ENCODE measurements around the gene CD302. TPM values are rescaled to one million over a fixed set of nuclear protein-coding genes. Genes with fewer than 3 reads are reported as not detected.

CD302 gene
- total and polyA plus RNA-seq, 2 donors (not counting 1 experiment from before 2014, with no cell fraction given) = 0.72 to 1.5 TPM

DNA sequence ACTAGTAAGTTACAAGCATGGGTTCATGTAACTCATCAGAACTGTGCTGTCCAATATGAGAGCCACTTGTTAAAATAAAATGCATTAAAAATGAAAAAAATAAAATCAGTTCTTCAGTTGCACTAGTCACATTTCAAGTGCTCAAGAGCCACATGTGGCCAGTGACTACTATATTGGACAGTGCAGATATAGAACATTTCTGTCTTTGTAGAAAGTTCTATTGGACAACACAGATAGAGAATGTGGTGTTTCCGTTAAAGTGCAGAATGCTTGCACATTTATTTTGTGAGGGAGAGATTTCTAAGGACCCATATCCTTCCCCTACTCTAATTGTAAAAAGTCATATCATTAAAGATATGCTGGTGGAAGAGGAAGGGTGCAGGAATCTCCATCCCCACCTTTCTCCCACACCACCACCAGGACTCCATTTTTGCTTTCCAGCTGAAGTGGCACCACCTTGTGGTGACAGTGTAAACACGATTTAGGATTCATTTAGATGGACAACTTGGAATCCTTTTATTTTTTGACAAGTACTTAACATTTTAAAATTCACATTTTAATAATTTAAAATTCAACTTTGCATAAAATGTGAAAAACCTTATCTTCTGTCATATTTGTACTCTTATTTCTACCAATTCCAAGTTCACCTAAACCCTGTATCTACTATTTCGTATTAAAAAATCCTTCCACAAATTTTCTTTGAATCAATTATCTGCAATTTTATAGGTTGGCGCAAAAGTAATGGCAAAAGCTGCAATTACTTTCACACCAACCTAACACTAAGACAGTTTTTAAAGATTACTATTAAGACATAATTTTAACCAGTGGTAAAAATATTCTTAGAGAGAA, 9.4 kb upstream of the CD302 start:
- peak; percentile 31 for DNase-seq

DNA sequence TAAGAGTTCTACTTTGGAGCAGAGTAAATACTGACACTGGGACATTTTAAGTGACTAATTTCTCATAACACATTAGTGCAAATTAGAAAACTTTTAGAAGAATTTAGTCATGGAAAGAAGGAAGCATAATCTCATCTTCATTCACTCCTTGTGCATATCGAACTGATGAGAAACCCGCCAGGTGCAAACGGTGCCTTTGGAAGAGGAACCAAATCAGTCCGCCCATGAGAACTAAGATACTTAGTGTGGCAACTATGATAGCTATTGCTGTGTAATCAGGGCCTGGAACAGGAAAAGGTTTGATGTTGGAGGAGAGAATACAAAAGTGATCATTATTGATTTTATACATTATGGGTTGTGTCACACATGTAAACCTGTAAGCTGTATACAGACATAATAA, 6.9 kb upstream of the CD302 start:
- DNase-seq (no peak), ATAC-seq (ENCODE audit: low read depth) (no peak)
- intact Hi-C loops (cut with micrococcal nuclease) = no loop called here
- Histone ChIP-seq H3K4me3 (ENCODE audit: control extremely low read depth in 1 of 5, extremely low read depth in 1 of 5, insufficient read depth in 1 of 5, low read depth in 2 of 5, low read length in 4 of 5) (no peak overlapping the region), H2AFZ (ENCODE audit: insufficient read depth, low read depth, low read length, poor library complexity, severe bottlenecking) (no peak overlapping the region), H3K27me3 (replicated peaks in 1 of 4; ENCODE audit: control extremely low read depth in 1 of 4, control insufficient read depth in 3 of 4, insufficient read depth in 4 of 4, low read length in 3 of 4) (no peaks in the 10 kb centered on the region), H3K4me1 (ENCODE audit: control insufficient read depth in 2 of 2, insufficient read depth in 2 of 2, low read length in 2 of 2) (peaks cover 8 to 14% of the 10 kb centered on the region in 2 donors), H3K4me2 (replicated peaks; ENCODE audit: low read depth, low read length, poor library complexity, severe bottlenecking) (no peak overlapping the region), H3K9me3 (ENCODE audit: control extremely low read depth in 1 of 3, control insufficient read depth in 2 of 3, insufficient read depth in 1 of 3, low read length in 2 of 3) (no peaks in the 10 kb centered on the region), H4K20me1 (ENCODE audit: control insufficient read depth, insufficient read depth, low read length, poor library complexity, severe bottlenecking) (no peaks in the 10 kb centered on the region), H3K79me2 (ENCODE audit: control insufficient read depth, insufficient read depth, low read length) (no peaks in the 10 kb centered on the region), H3K36me3 (replicated peaks in 1 of 2; ENCODE audit: control extremely low read depth in 1 of 2, control insufficient read depth in 1 of 2, extremely low read depth in 1 of 2, insufficient read depth in 2 of 2, low read length in 1 of 2) (peaks cover 0 to 11% of the 10 kb centered on the region in 2 experiments), H3K27ac (ENCODE audit: low read length in 2 of 2) (no peak overlapping the region), H3K9ac (ENCODE audit: low read length) (no peak overlapping the region)
- ChIA-PET CTCF (interaction anchor here (3.0 kb wide), 1 partner anchor 903 kb away, joined by 15 read pairs; no protein-coding TSS in a partner anchor), POLR2A (no interaction called here)
- no peak overlapping the region for H3K27ac Mint-ChIP-seq
- TF ChIP-seq, protein P1, sequence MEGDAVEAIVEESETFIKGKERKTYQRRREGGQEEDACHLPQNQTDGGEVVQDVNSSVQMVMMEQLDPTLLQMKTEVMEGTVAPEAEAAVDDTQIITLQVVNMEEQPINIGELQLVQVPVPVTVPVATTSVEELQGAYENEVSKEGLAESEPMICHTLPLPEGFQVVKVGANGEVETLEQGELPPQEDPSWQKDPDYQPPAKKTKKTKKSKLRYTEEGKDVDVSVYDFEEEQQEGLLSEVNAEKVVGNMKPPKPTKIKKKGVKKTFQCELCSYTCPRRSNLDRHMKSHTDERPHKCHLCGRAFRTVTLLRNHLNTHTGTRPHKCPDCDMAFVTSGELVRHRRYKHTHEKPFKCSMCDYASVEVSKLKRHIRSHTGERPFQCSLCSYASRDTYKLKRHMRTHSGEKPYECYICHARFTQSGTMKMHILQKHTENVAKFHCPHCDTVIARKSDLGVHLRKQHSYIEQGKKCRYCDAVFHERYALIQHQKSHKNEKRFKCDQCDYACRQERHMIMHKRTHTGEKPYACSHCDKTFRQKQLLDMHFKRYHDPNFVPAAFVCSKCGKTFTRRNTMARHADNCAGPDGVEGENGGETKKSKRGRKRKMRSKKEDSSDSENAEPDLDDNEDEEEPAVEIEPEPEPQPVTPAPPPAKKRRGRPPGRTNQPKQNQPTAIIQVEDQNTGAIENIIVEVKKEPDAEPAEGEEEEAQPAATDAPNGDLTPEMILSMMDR (IDR thresholded peaks at IDR 0.05) = no peak
- no peak for TF ChIP-seq EZH2 (IDR thresholded peaks at IDR 0.05; ENCODE audit: borderline replicate concordance, insufficient read depth, low read depth, low read length, poor library complexity, severe bottlenecking)
- no peaks in the 10 kb centered on the region for H3K27me3 Mint-ChIP-seq
- no CpG with 5 or more reads among the region's 4 CpGs for WGBS (ENCODE audit: insufficient coverage)
- H3K4me1 Mint-ChIP-seq = peaks cover 13% of the 10 kb centered on the region
- no peak overlapping the region for H3K4me3 Mint-ChIP-seq
- no peaks in the 10 kb centered on the region for H3K9me3 Mint-ChIP-seq (ENCODE audit: insufficient read depth)

More for the DNA sequence above, 9.4 kb upstream of the CD302 start:
- no peak overlapping the region for H3K4me2 ChIP-seq (replicated peaks; ENCODE audit: low read depth, low read length, poor library complexity, severe bottlenecking)
- H3K4me3 ChIP-seq (ENCODE audit: control extremely low read depth in 1 of 5, extremely low read depth in 1 of 5, insufficient read depth in 1 of 5, low read depth in 2 of 5, low read length in 4 of 5) = no peak overlapping the region
- no peaks in the 10 kb centered on the region for H3K79me2 ChIP-seq (ENCODE audit: control insufficient read depth, insufficient read depth, low read length)
- Mint-ChIP-seq H3K4me3 (no peak overlapping the region), H3K4me1 (peaks cover 3% of the 10 kb centered on the region), H3K9me3 (ENCODE audit: insufficient read depth) (no peaks in the 10 kb centered on the region), H3K27ac (no peak overlapping the region), H3K27me3 (no peaks in the 10 kb centered on the region)
- no peaks in the 10 kb centered on the region for H4K20me1 ChIP-seq (ENCODE audit: control insufficient read depth, insufficient read depth, low read length, poor library complexity, severe bottlenecking)
- H3K27me3 ChIP-seq (replicated peaks in 1 of 4; ENCODE audit: control extremely low read depth in 1 of 4, control insufficient read depth in 3 of 4, insufficient read depth in 4 of 4, low read length in 3 of 4) = no peaks in the 10 kb centered on the region
- H3K9me3 ChIP-seq (ENCODE audit: control extremely low read depth in 1 of 3, control insufficient read depth in 2 of 3, insufficient read depth in 1 of 3, low read length in 2 of 3) = no peaks in the 10 kb centered on the region
- ChIA-PET POLR2A (no interaction called here), CTCF (interaction anchor here (1.1 to 3.0 kb wide), 5 partner anchors 33 to 905 kb away, joined by 3 to 15 read pairs (median 3); no protein-coding TSS in a partner anchor)
- H3K36me3 ChIP-seq (replicated peaks in 1 of 2; ENCODE audit: control extremely low read depth in 1 of 2, control insufficient read depth in 1 of 2, extremely low read depth in 1 of 2, insufficient read depth in 2 of 2, low read length in 1 of 2) = peaks cover 0 to 15% of the 10 kb centered on the region in 2 experiments
- H3K27ac ChIP-seq (ENCODE audit: low read length in 2 of 2) = no peak overlapping the region
- no CpG with 5 or more reads among the region's 4 CpGs for WGBS (ENCODE audit: insufficient coverage)
- H3K4me1 ChIP-seq (ENCODE audit: control insufficient read depth in 2 of 2, insufficient read depth in 2 of 2, low read length in 2 of 2) = peaks cover 0 to 5% of the 10 kb centered on the region in 2 donors
- TF ChIP-seq, protein P1 (IDR thresholded peaks at IDR 0.05) = peak; percentile 70
- TF ChIP-seq EZH2 (IDR thresholded peaks at IDR 0.05; ENCODE audit: borderline replicate concordance, insufficient read depth, low read depth, low read length, poor library complexity, severe bottlenecking) = no peak
- H3K9ac ChIP-seq (ENCODE audit: low read length) = no peak overlapping the region
- no peak overlapping the region for H2AFZ ChIP-seq (ENCODE audit: insufficient read depth, low read depth, low read length, poor library complexity, severe bottlenecking)
- ATAC-seq (ENCODE audit: low read depth) = no peak
- intact Hi-C loops (cut with micrococcal nuclease) = no loop called here
